ENCODE results near the gene FOXP2.

DNA sequence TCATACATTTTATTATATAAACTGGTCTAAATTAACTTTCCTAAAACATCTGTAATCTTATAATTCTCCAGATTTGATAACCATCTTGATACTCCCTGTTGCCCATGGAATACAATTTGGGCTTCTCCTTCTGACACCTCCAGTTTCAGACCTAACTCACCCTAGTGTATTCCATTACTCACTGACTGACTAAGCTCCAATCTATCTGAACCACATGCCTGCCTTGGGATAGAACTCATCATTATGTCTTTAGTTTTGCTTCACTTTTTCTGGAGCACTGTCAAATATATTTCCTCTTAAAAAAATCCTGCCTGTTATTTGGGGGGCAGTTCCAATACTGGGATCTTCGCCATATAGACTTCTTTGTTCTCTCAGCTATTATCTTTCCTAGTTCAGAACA lies 4.9 kb upstream of the FOXP2 start:
- TF ChIP-seq, protein P1, sequence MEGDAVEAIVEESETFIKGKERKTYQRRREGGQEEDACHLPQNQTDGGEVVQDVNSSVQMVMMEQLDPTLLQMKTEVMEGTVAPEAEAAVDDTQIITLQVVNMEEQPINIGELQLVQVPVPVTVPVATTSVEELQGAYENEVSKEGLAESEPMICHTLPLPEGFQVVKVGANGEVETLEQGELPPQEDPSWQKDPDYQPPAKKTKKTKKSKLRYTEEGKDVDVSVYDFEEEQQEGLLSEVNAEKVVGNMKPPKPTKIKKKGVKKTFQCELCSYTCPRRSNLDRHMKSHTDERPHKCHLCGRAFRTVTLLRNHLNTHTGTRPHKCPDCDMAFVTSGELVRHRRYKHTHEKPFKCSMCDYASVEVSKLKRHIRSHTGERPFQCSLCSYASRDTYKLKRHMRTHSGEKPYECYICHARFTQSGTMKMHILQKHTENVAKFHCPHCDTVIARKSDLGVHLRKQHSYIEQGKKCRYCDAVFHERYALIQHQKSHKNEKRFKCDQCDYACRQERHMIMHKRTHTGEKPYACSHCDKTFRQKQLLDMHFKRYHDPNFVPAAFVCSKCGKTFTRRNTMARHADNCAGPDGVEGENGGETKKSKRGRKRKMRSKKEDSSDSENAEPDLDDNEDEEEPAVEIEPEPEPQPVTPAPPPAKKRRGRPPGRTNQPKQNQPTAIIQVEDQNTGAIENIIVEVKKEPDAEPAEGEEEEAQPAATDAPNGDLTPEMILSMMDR (IDR thresholded peaks at IDR 0.05): no peak
- TF ChIP-seq POLR2A (IDR thresholded peaks at IDR 0.05): no peak
- TF ChIP-seq POLR2AphosphoS5 (IDR thresholded peaks at IDR 0.05): no peak
